HCT116 (cell line): Measurements from ENCODE around the gene S1PR3. TPM values are rescaled to one million over a fixed set of nuclear protein-coding genes. Genes with fewer than 3 reads are reported as not detected.

Experiments
- ATAC-seq: fragments of 200-7000 bp; cut with Tn5 transposase; 2 replicates; pipeline ENCODE4 v1.9.1; 2020; ENCODE audit warnings: mild to moderate bottlenecking, moderate library complexity
- BruUV-seq: library from RNA; stranded (reverse); fragments of 400-500 nt; replicated peaks from 2 replicates; lab custom pipeline; 2021; lab: Mats Ljungman, UMichigan
- CTCF ChIA-PET: fragments of 300-600 bp; sonication (Branson Sonifier 250); formaldehyde crosslinking; loops from one replicate; lab custom pipeline; 2021; ENCODE audit warnings: antibody characterized with exemption; lab: Charles Lee
- POLR2A ChIA-PET: fragments of 300-600, 350-600 bp; sonication (Branson Sonifier 250); formaldehyde crosslinking; loops from one replicate; lab custom pipeline; 2021; ENCODE audit warnings: antibody characterized with exemption; lab: Charles Lee
- RAD21 ChIA-PET, 2 experiments: fragments of 300-600 bp; sonication (Branson Sonifier 250); formaldehyde crosslinking; loops; one replicate each; lab custom pipeline; 2023; ENCODE audit warnings: low total read pairs in 2 of 2; ENCODE audit not compliant: uncharacterized antibody in 2 of 2, unreplicated experiment in 2 of 2, low non-redundant PET in 1 of 2; lab: Charles Lee
- DNase-seq: peaks from one replicate; pipeline ENCODE4 v3.0.0-alpha.2; 2010; ENCODE audit warnings: low read depth, low spot score
- H2AFZ ChIP-seq: fragments of 200-600 bp; shearing (Covaris generic), sonication (generic); 2 replicates; pipeline ENCODE4 v1.6.1; 2017; ENCODE audit warnings: low read depth, mixed run types, mixed read lengths, antibody characterized with exemption, low read length; ENCODE audit not compliant: poor library complexity, severe bottlenecking
- H3K27ac ChIP-seq: 2 replicates; pipeline ENCODE4 v1.5.1; 2012; ENCODE audit warnings: low read depth, low read length
- H3K27me3 ChIP-seq: fragments of 200-600 bp; sonication (generic); 2 replicates; pipeline ENCODE4 v1.6.1; 2016; ENCODE audit warnings: mixed run types, low read length, mixed read lengths; ENCODE audit not compliant: insufficient read depth
- H3K36me3 ChIP-seq, 2 experiments: fragments of 200-500 bp in 1 of 2; fragments of 200-600 bp in 1 of 2; sonication (Bioruptor generic) in 1 of 2; sonication (generic) in 1 of 2; 2 replicates each; pipeline versions ENCODE4 v1.5.1 to v1.6.1; 2014 to 2016; ENCODE audit warnings: low read length in 2 of 2, inconsistent platforms in 1 of 2, mixed read lengths in 1 of 2, mixed run types in 1 of 2; ENCODE audit not compliant: insufficient read depth in 2 of 2, control insufficient read depth in 1 of 2
- H3K4me1 ChIP-seq, 2 experiments: fragments of 200-600 bp in 1 of 2; sonication (generic) in 1 of 2; 2 replicates each; pipeline versions ENCODE4 v1.5.1 to v1.6.1; 2012 to 2017; ENCODE audit warnings: low read length in 2 of 2, inconsistent platforms in 1 of 2, mild to moderate bottlenecking in 1 of 2, mixed read lengths in 1 of 2, mixed run types in 1 of 2, moderate library complexity in 1 of 2; ENCODE audit not compliant: insufficient read depth in 2 of 2, control insufficient read depth in 1 of 2
- H3K4me2 ChIP-seq: fragments of 200-600 bp; sonication (generic); 2 replicates; pipeline ENCODE4 v1.6.1; 2017; ENCODE audit warnings: mixed run types, low read length, mixed read lengths
- H3K4me3 ChIP-seq, 2 experiments: fragments of 200-600 bp in 1 of 2; sonication (generic) in 1 of 2; replicated peaks in 1 of 2; 2 replicates each; pipeline ENCODE4 v1.5.1; 2011 to 2016; ENCODE audit warnings: low read length in 2 of 2, control low read depth in 1 of 2, low read depth in 1 of 2, mild to moderate bottlenecking in 1 of 2, mixed read lengths in 1 of 2, mixed run types in 1 of 2
- H3K79me2 ChIP-seq: fragments of 200-600 bp; sonication (generic); 2 replicates; pipeline ENCODE4 v1.6.1; 2017; ENCODE audit warnings: mild to moderate bottlenecking, mixed run types, low read length, moderate library complexity, mixed read lengths; ENCODE audit not compliant: insufficient read depth
- H3K9ac ChIP-seq: fragments of 200-600 bp; sonication (generic); 2 replicates; pipeline ENCODE4 v1.6.1; 2016; ENCODE audit warnings: low read length, mixed read lengths
- H3K9me2 ChIP-seq: fragments of 200-600 bp; sonication (generic), shearing (Covaris generic); 2 replicates; pipeline ENCODE4 v1.6.1; 2017; ENCODE audit warnings: mixed run types, mild to moderate bottlenecking, moderate library complexity; ENCODE audit not compliant: insufficient read depth
- H3K9me3 ChIP-seq, 2 experiments: fragments of 200-500 bp in 1 of 2; fragments of 200-600 bp in 1 of 2; sonication (Bioruptor generic) in 1 of 2; sonication (generic) in 1 of 2; 2 replicates each; pipeline ENCODE4 v1.6.1; 2014 to 2017; ENCODE audit warnings: low read length in 2 of 2, mixed read lengths in 2 of 2, inconsistent platforms in 1 of 2, low read depth in 1 of 2, mild to moderate bottlenecking in 1 of 2, mixed run types in 1 of 2, moderate library complexity in 1 of 2; ENCODE audit not compliant: control insufficient read depth in 1 of 2, insufficient read depth in 1 of 2
- H4K20me1 ChIP-seq: fragments of 200-600 bp; sonication (generic), shearing (Covaris generic); 2 replicates; pipeline ENCODE4 v1.6.1; 2017; ENCODE audit warnings: mixed run types, mild to moderate bottlenecking, moderate library complexity; ENCODE audit not compliant: insufficient read depth
- CBX3 ChIP-seq: IDR thresholded peaks from 2 replicates; pipeline ENCODE4 v1.6.1; 2012; ENCODE audit warnings: low read depth
- CEBPB ChIP-seq: IDR thresholded peaks from 2 replicates; pipeline ENCODE4 v1.6.1; 2012; ENCODE audit warnings: low read depth
- CTCF ChIP-seq, 3 experiments: fragments of 200-600 bp in 1 of 3; sonication (generic) in 1 of 3; IDR thresholded peaks in 2 of 3; conservative IDR thresholded peaks in 1 of 3; 2 replicates each; pipeline ENCODE4 v1.5.1; 2012 to 2017; ENCODE audit warnings: low read depth in 2 of 3, low read length in 2 of 3, antibody characterized with exemption in 1 of 3, borderline replicate concordance in 1 of 3, control low read depth in 1 of 3, mild to moderate bottlenecking in 1 of 3, mixed read lengths in 1 of 3, mixed run types in 1 of 3, moderate library complexity in 1 of 3; ENCODE audit not compliant: insufficient read depth in 1 of 3
- EZH2 ChIP-seq: fragments of 200-600 bp; sonication (generic); IDR thresholded peaks from 2 replicates; pipeline ENCODE4 v1.6.1; 2017; ENCODE audit warnings: antibody characterized with exemption, mixed run types
- EZH2phosphoT487 ChIP-seq: fragments of 200-600 bp; IDR thresholded peaks from 2 replicates; pipeline ENCODE4 v1.6.1; 2018; ENCODE audit warnings: antibody characterized with exemption, borderline replicate concordance
- FOSL1 ChIP-seq: IDR thresholded peaks from 2 replicates; pipeline ENCODE4 v1.6.1; 2012; ENCODE audit warnings: low read depth
- JUND ChIP-seq: IDR thresholded peaks from 2 replicates; pipeline ENCODE4 v1.6.1; 2012
- MAX ChIP-seq: IDR thresholded peaks from 2 replicates; pipeline ENCODE4 v1.6.1; 2012
- POLR2AphosphoS5 ChIP-seq: IDR thresholded peaks from 2 replicates; pipeline ENCODE4 v1.6.1; 2011; ENCODE audit warnings: mild to moderate bottlenecking, low read depth, low read length, moderate library complexity
- RAD21 ChIP-seq: IDR thresholded peaks from 2 replicates; pipeline ENCODE4 v1.6.1; 2012; ENCODE audit warnings: low read depth, mild to moderate bottlenecking
- REST ChIP-seq: IDR thresholded peaks from 2 replicates; pipeline ENCODE4 v1.6.1; 2012; ENCODE audit warnings: low read depth
- SIN3A ChIP-seq: IDR thresholded peaks from 2 replicates; pipeline ENCODE4 v1.6.1; 2012; ENCODE audit warnings: low read depth
- SP1 ChIP-seq: IDR thresholded peaks from 2 replicates; pipeline ENCODE4 v1.6.1; 2012; ENCODE audit warnings: low read depth
- ZBTB33 ChIP-seq: IDR thresholded peaks from 2 replicates; pipeline ENCODE4 v1.6.1; 2011; ENCODE audit warnings: mild to moderate bottlenecking, low read length, moderate library complexity; ENCODE audit not compliant: insufficient replicate concordance; ENCODE audit errors: extremely low read depth
- intact Hi-C: fragments of 100-400 bp; cut with micrococcal nuclease; formaldehyde crosslinking; loops from 2 replicates; pipeline ENCODE4 v1.10.0; 2022
- total RNA-seq: library from RNA; stranded (reverse); gene quantifications from one replicate; pipeline ENCODE4 v1.2.1, GENCODE V29; 2021; ENCODE audit not compliant: unreplicated experiment

S1PR3 gene
- total RNA-seq, 1 experiment from 2014 or later: 0.07 TPM

GRCh38 chr9:89029788-89030187 lies 38.5 kb downstream of the S1PR3 start:
- CTCF ChIA-PET: interaction anchor here (1.0 kb wide), 1 partner anchor 249 kb away, joined by 3 read pairs; no protein-coding TSS in a partner anchor
- intact Hi-C loops: loop anchor here (10.0 kb wide), 1 partner anchor 245 kb away; no protein-coding TSS in a partner anchor
- no TSS peak for BruUV-seq

GRCh38 chr9:89032173-89032572 lies 40.9 kb downstream of the S1PR3 start:
- Histone ChIP-seq H2AFZ (no peak overlapping the region), H4K20me1 (no peaks in the 10 kb centered on the region), H3K9me2 (no peaks in the 10 kb centered on the region), H3K4me3 (no peak overlapping the region), H3K27me3 (no peaks in the 10 kb centered on the region), H3K9ac (no peak overlapping the region), H3K4me2 (no peak overlapping the region), H3K4me1 (no peaks in the 10 kb centered on the region), H3K79me2 (no peaks in the 10 kb centered on the region), H3K27ac (no peak overlapping the region), H3K36me3 (no peaks in the 10 kb centered on the region), H3K9me3 (no peaks in the 10 kb centered on the region)
- DNase-seq (no peak), ATAC-seq (no peak)
- no TSS peak for BruUV-seq
- CTCF ChIA-PET: no interaction called here
- intact Hi-C loops: loop anchor here (10.0 kb wide), 1 partner anchor 243 kb away; no protein-coding TSS in a partner anchor
- RAD21 ChIA-PET: no interaction called here
- POLR2A ChIA-PET: no interaction called here
- no peak for TF ChIP-seq EZH2phosphoT487
- no peak for TF ChIP-seq CTCF (IDR thresholded peaks at IDR 0.05 in 2 of 3, conservative IDR thresholded peaks at IDR 0.05 in 1 of 3; ENCODE audit: borderline replicate concordance in 1 of 3, insufficient read depth in 1 of 3, low read depth in 2 of 3, low read length in 2 of 3)
- no peak for TF ChIP-seq CEBPB
- no peak for TF ChIP-seq MAX
- no peak for TF ChIP-seq REST
- TF ChIP-seq POLR2AphosphoS5: no peak
- no peak for TF ChIP-seq FOSL1
- no peak for TF ChIP-seq ZBTB33
- TF ChIP-seq SIN3A: no peak
- TF ChIP-seq CBX3: no peak

More at GRCh38 chr9:89029788-89030187, 38.5 kb downstream of the S1PR3 start:
- Histone ChIP-seq H3K79me2 (no peaks in the 10 kb centered on the region), H3K27me3 (no peaks in the 10 kb centered on the region), H3K9me3 (no peaks in the 10 kb centered on the region), H4K20me1 (no peaks in the 10 kb centered on the region), H3K9me2 (no peaks in the 10 kb centered on the region), H3K4me1 (no peaks in the 10 kb centered on the region), H3K4me2 (no peak overlapping the region), H3K4me3 (no peak overlapping the region), H3K9ac (no peak overlapping the region), H3K27ac (no peak overlapping the region), H3K36me3 (no peaks in the 10 kb centered on the region), H2AFZ (no peak overlapping the region)
- TF ChIP-seq FOSL1 (no peak), EZH2phosphoT487 (no peak), RAD21 (no peak), CBX3 (no peak), JUND (no peak), SP1 (no peak), EZH2 (no peak)
- RAD21 ChIA-PET: no interaction called here
- ATAC-seq (no peak), DNase-seq (no peak)
- POLR2A ChIA-PET: no interaction called here
